GM21390 (cell line): ENCODE results near the gene SCAMP3.

Experiments used
- ATAC-seq: cut with Tn5 transposase; IDR thresholded peaks from one replicate; pipeline ENCODE4 v1.9.1; 2021; ENCODE audit not compliant: unreplicated experiment

Gene SCAMP3

GRCh38 chr1:155285631-155286044 is 23.5 kb upstream of the SCAMP3 start:
- no peak for ATAC-seq

- no peak for ATAC-seq
Observed at GRCh38 chr1:155285063-155285462, 22.9 kb upstream of the SCAMP3 start.

GRCh38 chr1:155284476-155284875 is 22.3 kb upstream of the SCAMP3 start:
- ATAC-seq: no peak

- no peak for ATAC-seq
Observed at GRCh38 chr1:155282488-155283091, 20.4 kb upstream of the SCAMP3 start.

GRCh38 chr1:155279268-155279667 is 17.1 kb upstream of the SCAMP3 start:
- no peak for ATAC-seq

- ATAC-seq: no peak
Observed at GRCh38 chr1:155278689-155279160, 16.6 kb upstream of the SCAMP3 start.

GRCh38 chr1:155277902-155278688 is 15.9 kb upstream of the SCAMP3 start:
- ATAC-seq: no peak

- peak; percentile 65 for ATAC-seq
Observed at GRCh38 chr1:155277070-155277901, 15.1 kb upstream of the SCAMP3 start, which contains the start of gene HCN3. Gene HCN3, plus strand, starts transcription at chr1:155277463. Its CDS starts 128 bp downstream, at chr1:155277591.

- peak; percentile 75 for ATAC-seq
Observed at GRCh38 chr1:155273343-155274245, 11.4 kb upstream of the SCAMP3 start, which contains the start of gene CLK2. Gene CLK2, minus strand, starts transcription at chr1:155273504. Its CDS starts 2,527 bp downstream, at chr1:155270977.

GRCh38 chr1:155272466-155273342 is 10.5 kb upstream of the SCAMP3 start:
- ATAC-seq: peak; percentile 27

GRCh38 chr1:155269381-155269780 is 7.2 kb upstream of the SCAMP3 start:
- ATAC-seq: no peak

GRCh38 chr1:155268630-155269029 is 6.5 kb upstream of the SCAMP3 start:
- ATAC-seq: no peak

GRCh38 chr1:155267373-155267772 is 5.2 kb upstream of the SCAMP3 start:
- ATAC-seq: no peak

- ATAC-seq: no peak
Observed at GRCh38 chr1:155266553-155266952, 4.4 kb upstream of the SCAMP3 start.

GRCh38 chr1:155263067-155263466 is 907 bp upstream of the SCAMP3 start:
- ATAC-seq: no peak

- peak; percentile 15 for ATAC-seq
Observed at GRCh38 chr1:155261493-155261851, 688 bp downstream of the SCAMP3 start.

- ATAC-seq: no peak
Observed at GRCh38 chr1:155260276-155260675, 1.9 kb downstream of the SCAMP3 start.

- no peak for ATAC-seq
Observed at GRCh38 chr1:155256058-155256852, 5.9 kb downstream of the SCAMP3 start.
